HL-60/S4 treated with phorbol 12-myristate 13-acetate at 8.2 ng/mL for 4 days and 3 days (cell line): Measurements from ENCODE around the gene LEF1.

Experiments
- in situ Hi-C: fragments of 300-500 bp; cut with MboI; formaldehyde crosslinking; loops from 2 replicates; pipeline ENCODE4 v1.15.0; 2022; ENCODE audit warnings: low sequenced_read_pairs

Gene LEF1

DNA sequence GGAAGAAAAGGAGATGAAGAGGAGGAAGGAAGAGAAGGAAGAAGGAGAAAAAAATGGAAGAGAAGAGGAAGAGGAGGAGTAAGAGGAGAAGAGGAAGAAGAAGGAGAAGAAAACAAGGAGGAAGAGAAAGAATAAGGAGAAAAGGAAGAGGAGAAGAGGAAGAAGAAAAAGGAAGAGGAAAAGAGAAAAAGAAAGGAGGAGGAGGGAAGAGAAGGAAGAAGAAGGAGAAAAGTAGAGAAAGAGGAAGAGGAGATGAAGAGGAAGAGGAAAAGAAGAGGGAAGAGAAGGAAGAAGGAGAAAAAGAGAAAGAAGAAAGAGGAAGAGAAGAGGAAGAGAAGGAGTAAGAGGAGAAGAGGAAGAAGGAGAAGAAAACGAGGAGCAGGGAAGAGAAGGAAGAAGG lies 11.8 kb upstream of the LEF1 start:
- in situ Hi-C loops = no loop called here

DNA sequence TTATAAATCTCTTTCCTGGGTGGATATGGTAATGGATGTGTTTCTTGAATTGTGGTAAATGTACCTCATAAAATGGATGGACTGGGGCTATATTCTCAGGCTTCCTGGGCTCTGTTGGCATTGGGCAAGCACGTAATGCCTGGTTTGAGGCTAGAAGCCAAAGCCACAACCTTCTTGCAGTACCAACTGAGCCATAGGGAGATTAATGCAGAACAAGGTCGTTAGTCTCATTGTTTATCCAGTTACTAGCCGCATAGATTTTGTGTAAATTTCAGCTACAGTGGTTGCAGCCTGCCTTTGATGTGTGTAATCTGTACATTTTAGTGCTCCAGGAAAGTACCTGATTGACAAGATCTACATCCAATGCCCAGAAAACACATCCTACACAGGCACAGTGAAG lies 7.2 kb upstream of the LEF1 start:
- in situ Hi-C loops = no loop called here

DNA sequence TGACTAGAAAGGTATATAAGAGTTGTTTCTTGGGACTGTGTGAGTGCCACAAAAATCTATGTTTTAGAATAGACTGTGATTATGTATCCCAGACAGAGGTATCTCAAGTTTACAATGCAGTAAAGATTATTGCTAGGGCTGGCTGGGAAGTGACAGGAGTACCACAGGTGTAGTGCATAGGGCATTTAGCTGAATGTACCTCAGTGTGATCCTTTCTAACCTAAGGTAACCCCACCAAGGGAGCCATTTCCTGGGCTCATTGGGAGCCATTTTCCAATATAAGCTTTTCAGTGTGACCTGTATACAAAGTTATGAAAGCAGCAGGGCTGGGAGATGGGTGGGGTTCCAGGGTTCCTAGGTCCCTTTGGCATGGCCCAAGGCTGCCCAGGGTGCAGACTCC lies 6.1 kb upstream of the LEF1 start:
- in situ Hi-C loops = no loop called here

DNA sequence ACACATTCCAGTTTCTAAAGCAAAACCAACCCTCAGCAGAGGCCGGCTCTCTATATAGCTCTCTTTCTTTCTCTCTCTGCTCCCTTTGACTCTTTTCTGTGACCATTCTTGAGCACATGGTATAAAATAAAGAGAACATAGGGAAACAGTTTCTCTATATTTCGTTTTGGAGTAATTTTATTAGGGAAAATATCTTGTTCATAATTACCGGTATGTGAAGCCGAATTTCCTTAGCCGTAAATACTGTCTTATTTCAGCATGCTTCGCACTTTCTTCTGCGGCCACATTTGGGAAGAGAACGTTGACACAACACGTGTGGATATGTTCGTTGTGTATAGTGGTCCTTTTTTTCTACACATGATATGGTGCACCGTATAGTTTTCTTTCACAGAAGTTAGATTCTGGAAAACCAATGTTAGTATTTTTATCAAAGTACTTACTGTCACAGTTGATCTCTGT lies 4.9 kb upstream of the LEF1 start:
- in situ Hi-C loops = no loop called here

DNA sequence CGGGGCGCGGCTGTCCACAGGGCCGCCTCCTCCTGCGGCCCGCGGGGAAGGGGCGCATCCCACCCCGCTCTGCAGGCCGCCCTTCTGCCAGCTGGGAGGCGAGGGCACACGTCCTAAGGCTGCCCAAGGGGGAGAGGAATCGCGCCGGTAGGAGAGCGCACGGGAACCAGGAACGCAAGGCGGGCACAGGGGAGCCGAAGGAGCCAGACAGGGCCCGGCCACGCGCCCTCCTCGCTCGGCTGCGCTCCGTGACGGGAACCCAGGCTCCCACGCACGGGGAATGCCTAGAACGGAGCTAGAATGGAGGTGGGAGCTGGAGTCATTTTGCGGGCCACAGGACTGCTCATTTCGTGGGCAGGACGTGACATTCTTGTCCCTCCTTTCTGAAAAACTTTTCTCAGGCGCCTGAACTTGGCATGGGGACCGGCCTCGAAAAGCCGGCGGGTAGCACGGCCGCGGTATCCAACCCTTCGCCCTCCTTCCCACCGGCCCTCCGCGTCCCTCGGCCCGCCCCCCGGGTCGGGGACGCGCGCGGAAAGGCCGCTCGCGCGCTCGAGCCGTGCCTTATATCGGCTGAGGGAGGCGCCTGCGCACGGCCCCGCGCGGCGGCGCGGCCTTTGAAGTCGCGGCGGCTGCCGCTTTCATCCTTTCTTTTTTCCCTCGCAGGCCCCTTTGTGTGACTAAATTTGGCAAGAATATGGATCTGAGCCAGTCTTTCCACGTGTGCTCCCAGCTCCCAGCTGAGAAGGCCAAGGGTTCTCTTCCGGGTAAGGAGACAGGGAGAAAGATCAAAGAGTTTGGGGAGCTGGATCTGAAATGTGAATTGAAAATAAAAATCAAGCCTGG lies 4.2 kb upstream of the LEF1 start:
- in situ Hi-C loops = no loop called here

DNA sequence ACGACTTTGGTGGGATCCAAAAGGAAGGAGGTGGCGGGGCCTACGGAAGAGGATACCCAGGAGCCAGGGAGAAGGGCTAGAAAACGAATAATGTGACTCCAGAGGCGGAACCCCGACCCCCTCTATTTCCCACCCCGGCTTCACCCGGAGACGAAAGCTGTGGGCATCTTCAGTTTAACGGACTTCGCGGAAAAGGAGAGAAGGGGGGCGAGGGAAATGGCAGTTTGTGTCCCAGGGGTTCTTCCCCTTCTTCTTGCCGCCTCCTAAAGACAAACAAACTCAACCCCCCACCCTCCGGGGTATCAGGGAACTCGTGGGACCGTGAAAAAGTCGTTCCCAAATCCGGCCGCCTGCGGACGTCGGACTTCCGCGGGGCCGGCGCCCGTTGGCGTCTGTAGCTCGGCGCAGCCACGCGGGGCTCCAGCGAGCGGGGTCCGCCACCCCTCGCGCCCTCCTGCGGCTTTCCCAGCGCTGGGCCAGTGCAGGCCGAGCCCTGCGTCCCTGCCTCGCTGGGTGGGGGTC lies 3.6 kb upstream of the LEF1 start:
- in situ Hi-C loops = no loop called here

DNA sequence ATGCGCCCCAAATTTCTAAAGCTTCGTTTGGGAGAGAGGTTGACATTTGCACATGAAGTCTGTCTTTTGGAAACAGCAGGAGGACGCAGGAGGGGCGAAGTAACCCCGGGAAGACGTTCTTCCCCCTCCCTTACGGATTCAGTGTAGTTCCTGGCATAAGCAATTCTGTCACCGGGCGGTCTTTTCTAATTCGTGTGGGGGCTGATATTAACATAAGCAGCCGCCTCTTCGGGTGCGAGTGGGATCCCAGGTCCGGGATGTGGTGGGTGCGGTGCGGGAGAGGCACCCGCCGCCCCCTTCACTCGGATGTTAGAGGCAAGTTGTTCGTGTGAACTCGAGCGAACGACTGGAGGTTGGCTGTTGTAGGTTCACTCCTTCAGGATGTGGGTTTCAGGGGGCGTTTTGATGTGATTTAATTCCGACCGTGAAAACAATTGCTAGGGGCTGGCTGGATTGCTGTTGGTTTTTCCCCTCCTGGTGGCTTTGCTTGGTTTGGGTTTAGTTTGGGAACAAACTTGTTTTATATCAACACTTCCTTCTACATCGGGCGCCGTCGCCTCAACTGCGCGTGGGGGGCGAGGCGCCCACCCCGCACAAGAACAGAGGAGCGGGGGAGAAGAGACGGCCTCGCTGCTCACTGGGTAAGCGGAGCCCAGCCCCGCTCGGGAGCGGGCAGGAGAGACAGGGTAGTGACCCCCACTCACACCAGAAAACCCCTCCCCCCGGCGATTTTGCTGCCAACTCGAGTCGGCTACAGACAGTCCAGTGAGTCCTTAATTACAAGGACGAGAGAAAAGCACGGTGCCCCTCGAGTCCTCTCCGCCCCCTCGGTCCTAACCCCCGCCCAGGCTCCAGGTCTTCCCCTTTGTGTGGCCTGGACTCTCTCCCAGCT lies 2.9 kb upstream of the LEF1 start:
- in situ Hi-C loops = no loop called here

DNA sequence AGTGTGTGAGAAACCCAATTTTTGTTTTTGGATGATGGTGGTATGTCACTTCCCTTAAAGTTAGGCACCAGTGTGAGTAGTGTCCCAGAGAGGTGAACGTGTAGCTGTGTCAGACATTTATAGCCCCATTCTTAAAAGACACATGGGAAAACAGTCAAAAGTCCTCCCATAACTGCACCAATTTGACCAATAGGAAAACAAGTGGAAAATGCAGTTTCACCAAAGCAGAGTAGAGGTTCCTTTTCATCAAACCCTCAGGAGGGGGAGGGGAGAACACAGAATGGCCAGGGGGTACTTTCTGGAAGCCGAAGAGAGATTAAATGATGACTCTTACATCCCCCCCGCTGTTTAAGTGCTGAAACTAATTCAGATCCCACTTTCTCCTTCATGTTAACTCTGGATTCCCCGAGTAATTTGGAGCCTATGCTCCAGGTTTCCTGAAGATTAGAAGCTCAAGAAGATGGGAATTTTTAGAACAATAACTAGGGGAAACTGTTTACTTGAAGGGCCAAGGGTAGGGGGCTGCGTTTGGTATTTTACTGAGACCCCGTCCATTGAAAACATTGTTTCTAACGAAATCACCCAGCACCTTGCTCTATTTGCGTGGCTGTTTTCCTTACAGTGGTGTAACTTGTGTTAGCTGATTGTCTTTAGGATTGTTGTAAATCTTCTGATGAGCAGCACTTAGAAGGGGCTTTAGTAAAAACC lies 2.1 kb upstream of the LEF1 start:
- in situ Hi-C loops = no loop called here

DNA sequence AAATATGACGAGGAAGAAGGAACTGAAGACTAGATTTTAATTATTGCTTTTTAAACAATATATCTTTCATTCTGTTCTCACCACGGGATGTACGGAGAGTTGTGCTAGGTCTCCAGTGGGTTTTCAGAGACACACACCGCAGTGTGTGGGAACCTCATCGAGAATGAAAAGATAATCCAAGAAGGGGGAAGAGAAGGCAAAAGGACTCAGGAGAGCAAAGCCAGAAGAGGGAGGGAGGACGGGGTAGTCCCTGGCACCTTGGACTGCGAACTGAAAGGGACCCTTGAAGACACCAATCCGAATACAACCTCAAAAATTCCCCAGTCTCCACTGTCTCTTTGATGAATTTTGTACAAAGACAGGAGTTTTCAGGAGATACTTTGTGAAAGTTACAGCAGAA lies 932 bp upstream of the LEF1 start:
- in situ Hi-C loops = no loop called here

DNA sequence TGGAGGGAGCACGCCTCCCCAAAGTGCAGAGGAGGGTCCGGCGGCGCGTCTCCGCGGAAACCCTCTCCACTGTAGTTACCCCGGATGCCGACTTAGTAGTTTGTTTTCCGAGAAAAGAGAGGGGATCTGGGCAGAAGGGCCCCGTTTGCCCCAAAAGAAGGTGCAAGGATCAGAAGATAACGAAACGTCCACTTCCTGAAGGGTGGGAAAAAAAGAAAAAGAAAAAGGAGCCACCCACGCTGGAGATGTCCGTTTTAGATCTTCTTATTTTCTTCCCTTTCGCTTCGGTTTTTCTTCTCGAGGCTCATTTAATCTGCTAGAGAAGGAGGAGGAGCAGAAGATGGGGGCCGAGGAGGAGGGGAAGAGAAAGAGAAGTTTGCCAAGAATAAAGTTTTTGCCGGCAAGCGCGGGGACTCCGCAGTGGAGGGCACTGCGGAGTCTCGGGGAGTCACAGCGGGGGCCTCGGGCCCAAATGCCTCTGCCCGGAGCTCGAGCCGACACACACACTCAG lies 517 bp downstream of the LEF1 start:
- in situ Hi-C loops = no loop called here

DNA sequence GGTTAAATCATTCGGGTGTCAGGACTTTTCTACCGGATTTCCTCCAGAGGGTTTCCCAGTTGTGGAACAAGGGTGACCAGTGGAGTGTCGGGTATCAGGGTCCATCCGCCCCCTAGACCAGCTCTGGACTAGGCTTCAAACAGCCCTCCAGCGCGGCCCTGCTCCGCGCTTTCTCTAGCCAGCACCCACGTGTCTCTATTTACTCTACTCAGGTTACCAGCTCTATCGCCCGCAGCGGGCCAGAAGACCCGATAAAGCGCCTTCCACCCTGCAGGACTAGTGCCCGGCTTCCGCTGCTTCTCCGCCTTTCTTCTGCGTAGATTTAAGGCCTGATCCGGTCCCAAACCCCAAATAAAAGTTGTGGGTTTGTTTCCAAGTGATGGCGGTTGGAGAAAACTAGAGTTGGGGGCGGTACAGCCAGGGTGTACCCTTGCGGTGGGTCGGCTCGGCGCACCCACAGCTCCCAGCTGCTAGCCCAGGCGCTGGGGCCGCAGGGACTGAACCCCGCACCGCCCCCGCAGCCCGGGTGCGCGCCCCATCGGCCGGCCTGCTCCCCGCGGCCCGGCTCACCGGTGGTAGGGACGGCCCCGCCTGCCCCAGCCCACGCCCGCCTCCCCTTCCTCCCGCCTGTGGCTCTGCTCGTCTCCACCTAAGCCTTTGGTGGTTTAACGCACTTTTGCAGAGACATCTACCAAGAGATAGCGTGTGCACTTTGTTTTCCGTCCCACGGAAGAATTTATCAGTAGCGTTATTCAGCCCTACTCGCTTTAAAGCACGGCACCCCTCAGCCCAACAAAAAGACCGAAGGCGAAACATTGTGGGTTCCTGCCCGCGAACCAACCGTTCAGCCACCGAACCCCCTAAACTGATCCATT lies 2.1 kb downstream of the LEF1 start:
- in situ Hi-C loops = no loop called here

DNA sequence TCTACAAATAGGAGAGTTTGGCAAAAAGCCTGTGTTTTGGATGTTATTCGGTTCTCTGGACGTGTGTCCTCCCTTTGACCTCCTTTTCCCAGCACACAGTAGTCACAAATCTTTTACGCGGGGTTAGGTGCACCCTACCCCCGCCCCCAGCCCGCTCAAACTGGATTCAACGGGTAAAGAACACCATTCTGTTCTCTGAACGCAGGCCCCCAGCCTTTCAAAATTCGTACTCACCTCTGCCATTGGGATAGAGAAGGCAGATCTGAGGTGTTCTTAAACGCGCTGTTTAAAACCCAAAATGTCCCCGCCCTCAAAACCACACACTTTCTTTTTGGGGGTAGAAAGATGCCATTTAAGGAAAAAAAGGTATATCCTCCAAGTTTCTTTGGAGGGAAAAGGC lies 2.7 kb downstream of the LEF1 start:
- in situ Hi-C loops = no loop called here

DNA sequence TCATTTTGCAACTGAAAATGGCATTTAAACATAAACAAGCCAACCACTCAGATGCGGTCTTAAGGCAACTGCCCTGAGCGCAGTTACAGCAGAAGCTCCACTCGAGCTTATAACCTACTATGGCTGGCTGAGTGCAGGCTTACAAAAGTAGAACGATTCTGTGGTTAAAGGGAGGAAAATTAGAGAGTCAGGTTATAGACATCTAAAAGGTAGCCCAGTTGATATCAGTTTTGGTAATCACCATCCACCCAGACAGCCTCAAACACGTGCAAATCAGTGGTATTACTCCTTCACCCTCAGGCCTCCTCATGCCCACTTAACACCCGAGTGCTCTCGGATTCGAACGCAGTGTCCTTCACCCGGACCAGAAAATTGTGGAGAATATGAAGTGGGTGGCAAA lies 3.1 kb downstream of the LEF1 start:
- in situ Hi-C loops = no loop called here

DNA sequence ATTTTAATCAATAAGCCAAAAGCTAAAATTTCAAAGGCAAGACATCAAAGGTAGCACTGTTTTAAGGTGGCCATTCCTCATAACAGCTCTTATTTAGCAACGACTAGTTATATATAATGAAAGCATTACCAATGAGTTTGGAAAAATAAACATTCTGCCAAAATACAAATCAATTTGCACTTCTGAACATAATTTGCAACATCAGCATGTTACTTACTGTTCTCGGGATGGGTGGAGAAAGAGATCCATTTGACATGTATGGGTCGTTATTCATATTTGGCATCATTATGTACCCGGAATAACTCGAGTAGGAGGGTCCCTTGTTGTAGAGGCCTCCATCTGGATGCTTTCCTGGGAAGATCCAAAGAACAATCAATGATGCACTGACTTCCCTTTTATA lies 5.4 kb downstream of the LEF1 start:
- in situ Hi-C loops = no loop called here

DNA sequence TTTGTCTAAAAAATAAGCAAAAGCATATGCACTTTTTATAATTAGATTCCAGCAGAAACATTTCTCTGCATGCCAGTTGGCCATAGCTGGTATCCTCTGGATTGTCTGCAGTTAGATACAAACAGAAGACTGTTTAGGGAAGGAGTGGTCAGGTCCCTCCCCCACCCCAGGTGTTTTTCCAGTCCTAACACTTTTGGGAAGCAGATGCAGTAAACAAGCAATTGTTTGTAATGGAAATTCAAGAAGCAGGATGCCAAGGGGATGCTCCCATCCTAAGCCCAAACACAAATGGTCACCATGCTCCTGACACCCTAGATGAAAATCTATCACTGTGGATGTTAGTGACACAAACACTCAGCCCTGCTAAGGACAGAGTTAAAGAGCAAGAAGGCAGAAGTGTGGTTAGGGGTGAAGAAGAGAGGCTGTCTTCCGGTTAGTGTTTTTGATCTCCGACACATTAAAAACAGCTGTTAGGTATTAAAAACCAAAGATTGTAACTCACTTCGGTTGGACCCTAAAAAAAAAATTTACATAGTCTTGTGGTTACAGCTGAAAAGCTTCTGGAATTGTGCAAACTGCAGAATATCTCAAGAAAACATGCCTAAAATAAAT lies 7.9 kb downstream of the LEF1 start:
- in situ Hi-C loops = no loop called here

DNA sequence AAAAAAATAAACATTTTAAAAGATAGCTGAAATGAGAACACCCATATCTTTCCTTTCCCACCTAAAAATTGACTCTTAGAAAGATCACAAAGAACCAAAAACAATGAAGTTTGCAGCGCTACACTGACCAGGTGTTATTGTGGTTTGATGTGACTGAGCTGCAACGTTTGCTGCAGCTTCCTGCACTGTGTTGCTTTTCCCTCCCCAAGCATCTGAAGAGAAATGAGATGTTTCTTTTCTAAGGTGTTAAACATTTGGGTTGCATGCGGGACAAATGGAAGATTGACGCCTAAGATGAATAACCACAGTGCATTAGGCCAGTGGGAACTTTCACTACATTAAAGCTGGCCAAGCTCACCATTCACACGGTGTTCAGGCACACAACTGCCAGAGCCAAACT lies 8.9 kb downstream of the LEF1 start:
- in situ Hi-C loops = no loop called here

DNA sequence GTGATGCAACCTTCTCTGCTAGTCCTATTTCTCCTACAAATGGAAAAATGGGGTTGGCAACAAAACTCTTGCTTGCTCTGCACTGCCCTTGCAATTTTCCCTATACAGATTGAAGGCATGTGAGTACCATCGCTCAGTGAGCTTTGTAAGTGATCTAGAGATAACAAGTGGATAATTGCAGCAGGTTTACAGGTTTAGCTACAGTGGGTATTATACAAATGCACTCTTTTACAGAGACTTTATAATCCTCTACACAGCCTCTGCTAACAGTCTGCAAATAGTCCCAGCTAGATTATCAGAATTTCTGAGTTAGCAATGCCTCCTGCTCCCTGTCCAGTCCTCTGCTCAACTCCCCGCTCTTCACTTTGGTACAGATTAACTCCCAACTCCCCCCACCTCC lies 11.1 kb downstream of the LEF1 start:
- in situ Hi-C loops = no loop called here

DNA sequence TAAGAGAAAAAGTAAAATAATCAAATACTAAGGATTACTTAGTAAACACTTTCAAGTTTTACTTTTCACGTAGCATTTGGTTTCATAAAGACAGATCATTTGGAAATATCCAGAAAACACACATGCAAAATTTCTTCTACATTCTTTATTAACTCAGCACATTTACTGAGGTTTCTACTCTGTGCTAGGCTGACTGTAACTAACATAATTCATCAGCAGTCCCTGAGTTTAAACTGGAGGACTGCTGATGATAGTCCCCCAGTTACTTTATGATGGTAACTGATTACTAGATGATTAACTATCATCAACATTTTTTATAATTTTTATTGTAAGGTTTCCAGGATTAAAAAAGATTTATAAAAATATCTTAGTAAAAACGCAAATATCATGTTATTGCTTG lies 12.3 kb downstream of the LEF1 start:
- in situ Hi-C loops = no loop called here

DNA sequence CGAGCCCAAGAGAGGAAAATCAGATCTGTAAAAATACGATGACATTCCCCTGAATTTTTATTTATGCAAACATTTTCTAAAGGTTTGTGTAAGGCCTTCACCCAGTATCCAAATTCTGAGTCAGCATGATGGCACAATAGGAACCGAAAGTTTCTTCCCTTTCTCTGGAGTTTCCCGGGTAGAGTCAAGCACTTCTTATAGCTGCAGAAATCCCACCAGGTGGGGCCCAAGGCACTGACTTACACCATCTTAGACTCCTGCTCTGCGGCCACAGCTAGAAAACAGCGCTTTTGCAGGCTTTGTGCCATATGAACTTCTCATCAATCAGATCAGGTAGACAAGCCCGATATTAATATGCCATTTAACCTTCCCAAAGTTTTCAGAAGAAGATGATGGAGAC lies 13.4 kb downstream of the LEF1 start:
- in situ Hi-C loops = no loop called here

DNA sequence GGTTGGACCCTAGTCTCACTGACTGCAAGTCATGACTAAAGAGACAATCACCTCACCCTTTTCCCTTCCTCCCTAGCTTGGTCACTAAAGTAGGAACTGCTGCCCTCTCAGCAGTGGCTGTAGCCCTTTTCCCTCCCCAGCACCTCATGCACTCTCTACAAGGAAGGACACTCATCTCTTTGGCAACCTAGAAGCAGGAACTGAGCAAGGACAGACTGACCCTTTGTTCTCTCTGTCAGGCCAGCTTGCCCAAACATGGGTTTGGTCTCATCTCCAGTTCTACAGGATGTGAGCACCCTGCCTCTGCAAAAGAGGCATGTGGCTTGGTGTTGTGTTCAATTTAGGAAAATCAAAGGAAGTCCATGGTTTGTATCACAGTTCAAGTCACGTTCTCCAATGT lies 15.8 kb downstream of the LEF1 start:
- in situ Hi-C loops = no loop called here
